Measurements from ENCODE around the gene TPK1. TPM values are rescaled to one million over a fixed set of nuclear protein-coding genes. Genes with fewer than 3 reads are reported as not detected.

Gene TPK1
- total and polyA plus RNA-seq, 8 donors, result 1.4 to 3.6 (median 2.2) TPM

DNA sequence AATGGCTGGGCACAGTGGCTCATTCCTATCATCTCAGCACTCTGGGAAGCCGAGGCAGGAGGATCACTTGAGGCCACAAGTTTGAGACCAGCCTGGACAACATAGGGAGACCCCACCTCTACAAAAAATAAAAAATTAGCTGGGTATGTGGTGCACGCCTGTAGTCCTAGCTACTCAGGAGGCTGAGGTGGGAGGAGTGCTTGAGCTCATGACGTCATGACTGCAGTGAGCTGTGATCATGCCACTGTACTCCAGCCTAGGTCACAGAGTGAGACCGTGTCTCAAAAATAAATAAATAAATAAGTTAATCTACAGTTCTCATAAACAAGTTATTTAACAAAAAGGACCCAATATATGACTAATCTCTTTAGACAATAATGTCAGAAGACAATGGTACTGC, 76.2 kb downstream of the TPK1 start:
- TF ChIP-seq, protein P1, sequence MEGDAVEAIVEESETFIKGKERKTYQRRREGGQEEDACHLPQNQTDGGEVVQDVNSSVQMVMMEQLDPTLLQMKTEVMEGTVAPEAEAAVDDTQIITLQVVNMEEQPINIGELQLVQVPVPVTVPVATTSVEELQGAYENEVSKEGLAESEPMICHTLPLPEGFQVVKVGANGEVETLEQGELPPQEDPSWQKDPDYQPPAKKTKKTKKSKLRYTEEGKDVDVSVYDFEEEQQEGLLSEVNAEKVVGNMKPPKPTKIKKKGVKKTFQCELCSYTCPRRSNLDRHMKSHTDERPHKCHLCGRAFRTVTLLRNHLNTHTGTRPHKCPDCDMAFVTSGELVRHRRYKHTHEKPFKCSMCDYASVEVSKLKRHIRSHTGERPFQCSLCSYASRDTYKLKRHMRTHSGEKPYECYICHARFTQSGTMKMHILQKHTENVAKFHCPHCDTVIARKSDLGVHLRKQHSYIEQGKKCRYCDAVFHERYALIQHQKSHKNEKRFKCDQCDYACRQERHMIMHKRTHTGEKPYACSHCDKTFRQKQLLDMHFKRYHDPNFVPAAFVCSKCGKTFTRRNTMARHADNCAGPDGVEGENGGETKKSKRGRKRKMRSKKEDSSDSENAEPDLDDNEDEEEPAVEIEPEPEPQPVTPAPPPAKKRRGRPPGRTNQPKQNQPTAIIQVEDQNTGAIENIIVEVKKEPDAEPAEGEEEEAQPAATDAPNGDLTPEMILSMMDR (IDR thresholded peaks at IDR 0.05), result no peak
- no peaks in the 10 kb centered on the region for H3K4me1 ChIP-seq
- no peak overlapping the region for H3K27ac ChIP-seq
- no peak for DNase-seq
- no peak for FAIRE-seq
- no peak overlapping the region for H3K4me3 ChIP-seq
- 88 to 89% methylated on average over 4 of the region's 4 CpGs for WGBS, 2 donors
- H3K36me3 ChIP-seq, result no peaks in the 10 kb centered on the region
- intact Hi-C loops (cut with DNase I), result no loop called here
- H3K27me3 ChIP-seq, result no peaks in the 10 kb centered on the region
- H3K9me3 ChIP-seq, result no peaks in the 10 kb centered on the region
- ATAC-seq, result no peak

DNA sequence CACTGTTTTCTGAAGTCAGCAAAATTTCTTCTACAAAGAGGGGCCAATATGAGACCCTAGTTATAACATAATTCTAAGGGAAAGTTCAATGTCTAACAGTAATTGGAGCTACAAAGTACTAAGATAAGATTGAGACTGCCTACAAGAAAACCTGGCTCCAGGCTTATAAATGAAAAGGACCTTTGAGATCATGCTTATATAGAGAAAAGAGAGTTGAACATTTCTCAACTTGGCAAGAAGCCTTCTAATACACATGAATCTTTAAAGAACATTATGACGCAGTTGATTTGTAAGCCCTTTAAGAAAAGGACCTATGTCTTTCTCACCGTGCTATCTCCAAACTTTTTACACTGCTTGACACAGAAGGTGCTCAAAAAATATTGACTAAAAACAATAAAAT, 87.9 kb downstream of the TPK1 start:
- Histone ChIP-seq H3K4me3 (no peak overlapping the region), H3K27ac (no peak overlapping the region), H3K9me3 (no peaks in the 10 kb centered on the region), H3K27me3 (no peaks in the 10 kb centered on the region), H3K36me3 (no peaks in the 10 kb centered on the region), H3K4me1 (no peaks in the 10 kb centered on the region)
- whole genome bisulfite sequencing, 2 donors, result 70 to 85% methylated on average over 2 of the region's 2 CpGs
- ATAC-seq (no peak), FAIRE-seq (no peak), DNase-seq (no peak)
- intact Hi-C loops (cut with DNase I), result no loop called here
- TF ChIP-seq, protein P1 (IDR thresholded peaks at IDR 0.05), result no peak

DNA sequence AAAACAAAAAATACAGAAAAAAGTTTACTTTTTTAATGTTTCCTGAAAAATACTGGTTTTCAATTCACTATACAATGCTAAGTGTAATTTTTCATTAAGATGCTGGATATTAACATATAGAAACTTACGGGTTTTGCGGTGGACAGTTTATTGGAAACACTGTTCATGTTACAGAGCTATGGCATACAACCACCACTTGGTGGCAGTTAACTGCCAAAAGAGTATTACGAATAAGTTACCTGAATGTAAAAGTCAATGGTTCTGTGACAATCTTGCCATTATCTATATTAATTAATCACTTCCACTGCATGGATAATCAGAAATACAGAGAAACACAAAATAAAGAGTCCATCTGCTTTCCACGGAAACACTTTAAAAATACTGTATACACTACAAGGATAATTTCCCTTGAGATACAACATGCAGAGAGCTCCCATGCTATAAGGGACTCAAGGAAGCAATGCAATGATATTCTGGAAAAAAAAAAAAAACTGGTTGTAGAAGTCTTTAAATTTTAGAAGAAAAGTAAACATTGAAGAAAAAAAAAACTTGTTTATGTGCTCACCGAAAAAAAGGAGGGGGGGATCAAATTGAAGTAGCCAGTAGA, 97.0 kb downstream of the TPK1 start:
- Histone ChIP-seq H3K27me3 (no peaks in the 10 kb centered on the region), H3K36me3 (no peaks in the 10 kb centered on the region), H3K4me3 (no peak overlapping the region), H3K27ac (no peak overlapping the region), H3K4me1 (no peaks in the 10 kb centered on the region), H3K9me3 (no peaks in the 10 kb centered on the region)
- 23 to 24% methylated on average over 5 of the region's 5 CpGs for whole genome bisulfite sequencing, 2 donors
- FAIRE-seq (peak; percentile 5), ATAC-seq (peak; percentile 46 to 79 (median 71)), DNase-seq (no peak)
- intact Hi-C loops (cut with DNase I), result no loop called here
- TF ChIP-seq, protein P1 (IDR thresholded peaks at IDR 0.05), result peak in 3 of 4 donors; percentile 11 to 49 (median 47)

DNA sequence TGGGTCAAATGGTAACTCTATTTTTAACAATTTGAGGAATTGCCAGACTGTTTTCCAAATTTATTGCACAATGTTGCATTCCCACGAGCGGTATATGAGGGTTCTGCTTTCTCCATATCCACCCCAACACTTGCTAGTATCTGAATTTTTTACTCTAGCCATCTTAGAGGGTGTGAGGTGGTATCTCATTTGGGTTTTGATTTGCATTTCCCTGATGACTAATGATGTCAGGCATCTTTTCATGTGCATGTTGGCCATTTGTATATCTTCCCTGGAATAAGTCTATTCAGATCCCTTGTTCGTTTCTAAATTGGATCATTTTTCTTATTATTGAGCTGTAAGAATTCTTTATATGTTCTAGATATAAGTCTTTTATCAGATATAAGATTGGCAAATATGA, 97.7 kb downstream of the TPK1 start:
- no peaks in the 10 kb centered on the region for H3K36me3 ChIP-seq
- H3K9me3 ChIP-seq, result no peaks in the 10 kb centered on the region
- intact Hi-C loops (cut with DNase I), result no loop called here
- DNase-seq, result no peak
- 28 to 35% methylated on average over 3 of the region's 3 CpGs for WGBS, 2 donors
- H3K27me3 ChIP-seq, result no peaks in the 10 kb centered on the region
- H3K4me1 ChIP-seq, result no peaks in the 10 kb centered on the region
- no peak overlapping the region for H3K27ac ChIP-seq
- no peak for ATAC-seq
- H3K4me3 ChIP-seq, result no peak overlapping the region
- TF ChIP-seq, protein P1 (IDR thresholded peaks at IDR 0.05), result no peak
- FAIRE-seq, result no peak

DNA sequence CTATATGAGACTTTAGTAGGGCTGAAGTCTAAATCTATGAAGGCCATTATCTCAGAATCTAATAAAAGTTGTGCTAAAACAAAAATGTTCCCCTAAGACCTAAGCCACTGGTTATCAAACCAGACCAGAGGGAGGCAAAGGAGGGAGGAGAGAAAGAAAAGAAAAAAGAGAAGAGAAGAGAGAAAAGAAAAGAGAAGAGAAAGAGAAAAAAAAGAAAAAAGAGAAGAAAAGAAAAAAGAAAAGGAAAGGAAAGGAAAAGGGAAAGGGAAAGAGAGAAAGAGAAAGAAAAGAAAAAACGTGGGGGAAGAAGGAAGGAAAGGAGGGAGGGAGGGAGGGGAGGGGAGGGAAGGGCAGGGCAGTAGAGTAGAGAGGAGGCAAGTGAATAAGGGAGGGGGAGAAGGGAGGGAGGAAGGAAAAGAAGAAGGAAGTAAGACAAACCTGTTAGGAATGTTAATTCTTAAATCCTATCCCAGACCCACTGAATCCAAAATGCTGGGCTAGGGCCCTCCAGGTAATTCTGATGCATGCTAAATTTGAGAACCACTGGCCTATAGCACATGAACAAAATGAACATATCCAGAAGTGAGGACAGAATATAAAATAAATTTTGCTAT, 98.9 kb downstream of the TPK1 start:
- no peak for ATAC-seq
- WGBS, 2 donors, result 28 to 32% methylated on average over 1 of the region's 1 CpG

More for the DNA sequence above, 98.9 kb downstream of the TPK1 start:
- Histone ChIP-seq H3K27me3 (no peaks in the 10 kb centered on the region), H3K9me3 (no peaks in the 10 kb centered on the region), H3K27ac (no peak overlapping the region), H3K4me3 (no peak overlapping the region), H3K4me1 (no peaks in the 10 kb centered on the region), H3K36me3 (no peaks in the 10 kb centered on the region)
- FAIRE-seq, result no peak
- intact Hi-C loops (cut with DNase I), result no loop called here
- DNase-seq, result no peak
- TF ChIP-seq, protein P1 (IDR thresholded peaks at IDR 0.05), result no peak
